HUES6 (cell line): ENCODE measurements around the gene WDR38.

Experiments
- H3K27ac ChIP-seq: 2 replicates; pipeline ENCODE4 v1.7.0; 2013; ENCODE audit warnings: low read depth, mild to moderate bottlenecking, low read length, inconsistent platforms
- H3K27me3 ChIP-seq: 2 replicates; pipeline ENCODE4 v1.6.1; 2013; ENCODE audit warnings: low read length; ENCODE audit not compliant: control insufficient read depth, insufficient read depth
- H3K36me3 ChIP-seq: 2 replicates; pipeline ENCODE4 v1.6.1; 2013; ENCODE audit warnings: low read length; ENCODE audit not compliant: control insufficient read depth, insufficient read depth
- H3K4me1 ChIP-seq: 2 replicates; pipeline ENCODE4 v1.6.1; 2013; ENCODE audit warnings: low read length; ENCODE audit not compliant: control insufficient read depth, insufficient read depth
- H3K4me3 ChIP-seq: 2 replicates; pipeline ENCODE4 v1.5.1; 2013; ENCODE audit warnings: low read depth, low read length
- H3K9ac ChIP-seq: one replicate; pipeline ENCODE4 v1.6.1; 2013; ENCODE audit warnings: mild to moderate bottlenecking, low read length
- H3K9me3 ChIP-seq: 2 replicates; pipeline ENCODE4 v1.6.1; 2013; ENCODE audit warnings: low read depth, low read length; ENCODE audit not compliant: control insufficient read depth, insufficient read depth

The WDR38 gene, protein sequence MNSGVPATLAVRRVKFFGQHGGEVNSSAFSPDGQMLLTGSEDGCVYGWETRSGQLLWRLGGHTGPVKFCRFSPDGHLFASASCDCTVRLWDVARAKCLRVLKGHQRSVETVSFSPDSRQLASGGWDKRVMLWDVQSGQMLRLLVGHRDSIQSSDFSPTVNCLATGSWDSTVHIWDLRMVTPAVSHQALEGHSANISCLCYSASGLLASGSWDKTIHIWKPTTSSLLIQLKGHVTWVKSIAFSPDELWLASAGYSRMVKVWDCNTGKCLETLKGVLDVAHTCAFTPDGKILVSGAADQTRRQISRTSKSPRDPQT

DNA sequence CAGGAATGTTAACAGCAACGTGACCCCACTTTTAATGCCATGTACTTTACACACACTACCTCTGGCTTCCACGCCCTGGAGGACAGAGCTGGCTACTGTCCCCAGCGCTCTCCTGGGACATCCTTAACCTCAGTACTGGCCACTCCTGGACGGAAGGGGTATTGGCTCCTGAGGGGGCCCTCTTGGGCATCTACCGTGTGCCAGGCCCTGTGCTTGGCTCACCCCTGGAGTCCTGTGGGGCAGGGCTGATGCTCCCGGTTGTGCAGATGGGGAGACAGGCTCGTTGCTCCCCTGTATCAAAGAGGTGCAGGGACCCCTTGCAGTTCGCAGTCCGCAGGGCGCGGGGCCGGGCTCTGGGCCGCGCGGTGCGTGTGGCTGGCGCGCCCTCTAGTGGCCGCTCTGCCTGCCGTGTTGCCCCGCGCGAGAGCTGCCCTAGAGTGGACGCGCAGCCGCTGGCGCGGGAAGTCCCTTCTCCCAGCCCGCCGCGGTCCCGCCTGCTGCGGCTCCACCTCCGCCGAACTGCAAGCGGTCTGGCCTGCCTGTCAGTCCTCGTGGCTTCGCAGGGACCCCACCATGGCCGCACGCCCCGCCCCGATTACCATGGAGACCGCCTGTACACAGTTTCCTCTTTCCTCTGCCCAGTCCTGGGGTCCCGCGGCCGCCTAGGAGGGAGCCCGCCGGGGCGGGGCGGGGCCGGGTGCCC lies at the start of gene WDR38:
TSS of gene WDR38 (plus strand) at position 632 of the 703 bp plus-strand sequence. CDS start 72 bp downstream, outside the sequence.
- peak within 1 kb of the TSS; percentile 74 for H3K4me3 ChIP-seq
- H3K9ac ChIP-seq, result peak within 1 kb of the TSS; percentile 57
- no peaks in the 10 kb centered on the region for H3K9me3 ChIP-seq
- peaks cover 15% of the 10 kb centered on the region for H3K36me3 ChIP-seq
- H3K27me3 ChIP-seq, result no peaks in the 10 kb centered on the region
- peaks cover 8% of the 10 kb centered on the region; the same call in 1 of the 2 replicates for H3K4me1 ChIP-seq
- no peak within 1 kb of the TSS for H3K27ac ChIP-seq

DNA sequence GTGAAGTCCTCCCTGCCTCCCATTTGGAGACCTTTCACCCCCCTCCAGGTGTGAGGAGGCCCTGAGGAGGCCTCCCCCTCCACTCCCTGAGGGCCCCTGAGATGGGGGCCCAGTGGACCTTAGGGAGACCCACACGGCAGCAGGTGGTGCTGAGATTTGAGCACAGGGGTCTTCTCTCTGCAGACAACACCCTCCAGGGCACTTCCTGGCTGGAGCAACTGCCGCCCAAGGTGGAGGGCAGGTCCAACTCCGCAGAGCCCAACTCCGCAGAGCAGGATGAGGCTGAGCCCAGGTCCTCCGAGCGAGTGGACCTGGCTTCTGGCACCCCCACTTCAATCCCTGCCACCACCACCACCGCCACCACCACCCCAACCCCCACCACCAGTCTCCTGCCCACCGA lies 49.3 kb upstream of the WDR38 start:
- no peak overlapping the region for H3K9ac ChIP-seq

DNA sequence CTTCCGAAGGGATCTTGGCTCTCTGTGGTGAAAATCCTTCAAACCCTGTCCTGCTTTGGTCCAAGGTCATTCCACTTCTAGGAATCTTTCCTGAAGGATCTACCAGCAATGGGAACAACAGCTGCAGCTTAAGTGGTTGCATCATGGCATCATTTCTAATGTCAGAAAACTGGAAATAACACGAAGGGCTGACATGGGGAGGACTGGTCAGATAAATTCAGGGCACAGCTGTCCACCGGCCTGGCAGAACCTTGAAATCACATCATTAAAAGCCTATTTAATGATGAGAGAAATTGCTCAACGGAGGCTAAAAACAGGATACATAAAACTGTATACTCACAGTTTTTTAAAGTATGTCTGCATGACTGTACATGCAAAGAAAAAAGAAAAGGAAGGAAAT lies 48.1 kb upstream of the WDR38 start:
- no peaks in the 10 kb centered on the region for H3K36me3 ChIP-seq
- no peaks in the 10 kb centered on the region for H3K27me3 ChIP-seq
- no peak overlapping the region for H3K27ac ChIP-seq
- H3K9ac ChIP-seq, result no peak overlapping the region
- H3K4me1 ChIP-seq, result peaks cover 7% of the 10 kb centered on the region; the same call in 1 of the 2 replicates
- no peaks in the 10 kb centered on the region for H3K9me3 ChIP-seq
- no peak overlapping the region for H3K4me3 ChIP-seq

More for the DNA sequence above, 49.3 kb upstream of the WDR38 start:
- H3K4me1 ChIP-seq, result peaks cover 5% of the 10 kb centered on the region; the same call in 1 of the 2 replicates
- H3K27me3 ChIP-seq, result no peaks in the 10 kb centered on the region
- H3K36me3 ChIP-seq, result no peaks in the 10 kb centered on the region
- H3K4me3 ChIP-seq, result no peak overlapping the region
- no peak overlapping the region for H3K27ac ChIP-seq
- no peaks in the 10 kb centered on the region for H3K9me3 ChIP-seq

DNA sequence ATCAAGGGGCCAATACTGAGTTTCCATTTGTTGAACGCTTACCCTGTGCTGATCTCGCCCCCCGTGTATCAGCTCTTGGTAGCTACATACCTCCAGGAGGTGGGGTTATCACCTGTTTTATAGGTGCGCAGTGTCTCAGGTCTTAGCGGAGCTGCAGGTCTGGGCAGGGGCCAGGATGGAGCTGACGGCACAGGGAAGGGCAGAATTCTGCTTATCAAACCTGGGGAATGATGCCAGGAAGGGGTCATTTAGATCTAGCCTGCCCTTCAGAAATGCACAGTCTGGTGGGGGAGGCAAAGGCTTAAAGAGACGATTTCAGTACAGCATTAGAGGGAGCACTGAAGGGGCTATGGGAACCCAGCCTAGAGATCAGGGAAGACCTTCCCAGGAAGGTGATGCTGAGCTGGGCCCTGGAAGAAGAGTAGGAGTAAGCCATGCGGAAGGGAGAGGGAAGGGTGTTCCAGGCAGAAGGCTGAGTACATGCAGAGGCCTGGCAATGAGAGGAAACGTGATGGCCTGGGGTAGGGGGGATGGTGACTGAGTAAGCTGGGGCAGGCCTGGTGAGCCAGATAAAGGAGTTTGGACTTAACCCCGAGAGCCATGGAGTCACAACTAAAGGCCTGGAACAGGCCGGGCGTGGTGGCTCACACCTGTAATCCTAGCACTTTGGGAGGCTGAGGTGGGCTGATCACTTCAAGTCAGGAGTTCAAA lies 44.9 kb upstream of the WDR38 start:
- Histone ChIP-seq H3K27me3 (no peaks in the 10 kb centered on the region), H3K27ac (no peak overlapping the region), H3K4me3 (no peak overlapping the region), H3K9ac (no peak overlapping the region), H3K9me3 (no peaks in the 10 kb centered on the region), H3K36me3 (no peaks in the 10 kb centered on the region), H3K4me1 (peaks cover 37% of the 10 kb centered on the region)

DNA sequence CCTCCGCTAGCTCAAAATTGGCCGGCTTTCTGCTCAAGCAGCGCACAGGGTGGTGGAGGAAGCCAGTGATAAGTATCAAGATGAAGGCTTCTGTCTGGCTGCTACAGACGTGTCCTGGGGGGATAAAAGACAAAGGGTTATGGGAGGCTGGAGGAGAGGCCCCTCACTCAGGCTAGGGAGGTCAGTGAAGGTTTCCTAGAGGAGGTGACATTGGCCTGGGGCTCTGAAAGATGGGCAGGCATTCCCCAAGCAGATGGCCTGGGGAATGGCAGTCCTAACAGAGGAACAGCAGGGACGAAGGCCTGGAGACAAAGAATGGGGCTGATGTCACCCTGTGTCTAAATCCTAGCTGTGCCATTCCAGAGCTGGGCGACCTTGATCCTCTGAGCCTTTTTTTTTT lies 44.0 kb upstream of the WDR38 start:
- Histone ChIP-seq H3K9ac (no peak overlapping the region), H3K27ac (no peak overlapping the region), H3K27me3 (no peaks in the 10 kb centered on the region), H3K36me3 (no peaks in the 10 kb centered on the region), H3K4me3 (no peak overlapping the region), H3K9me3 (no peaks in the 10 kb centered on the region), H3K4me1 (peaks cover 45% of the 10 kb centered on the region)

DNA sequence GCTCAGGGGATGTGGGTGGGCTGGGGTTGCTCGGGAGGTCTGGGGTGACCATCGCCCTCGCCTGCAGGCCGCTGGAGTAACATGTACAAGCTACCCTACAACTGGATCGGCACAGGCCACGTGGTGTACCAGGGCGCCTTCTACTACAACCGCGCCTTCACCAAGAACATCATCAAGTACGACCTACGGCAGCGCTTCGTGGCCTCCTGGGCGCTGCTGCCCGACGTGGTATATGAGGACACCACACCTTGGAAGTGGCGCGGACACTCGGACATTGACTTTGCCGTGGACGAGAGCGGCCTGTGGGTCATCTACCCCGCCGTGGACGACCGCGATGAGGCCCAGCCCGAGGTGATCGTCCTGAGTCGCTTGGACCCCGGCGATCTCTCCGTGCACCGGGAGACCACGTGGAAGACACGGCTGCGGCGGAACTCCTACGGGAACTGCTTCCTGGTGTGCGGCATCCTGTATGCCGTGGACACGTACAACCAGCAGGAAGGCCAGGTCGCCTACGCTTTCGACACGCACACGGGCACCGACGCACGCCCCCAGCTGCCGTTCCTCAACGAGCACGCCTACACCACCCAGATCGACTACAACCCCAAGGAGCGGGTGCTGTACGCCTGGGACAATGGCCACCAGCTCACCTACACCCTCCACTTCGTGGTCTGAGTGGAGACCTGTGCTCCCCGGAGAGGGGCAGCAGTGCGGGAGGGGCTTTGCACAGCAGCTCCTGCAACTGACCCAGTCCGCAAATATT lies 43.3 kb upstream of the WDR38 start:
- Histone ChIP-seq H3K4me3 (no peak overlapping the region), H3K4me1 (peaks cover 46% of the 10 kb centered on the region), H3K9me3 (no peaks in the 10 kb centered on the region), H3K27me3 (no peaks in the 10 kb centered on the region), H3K27ac (no peak overlapping the region; the same call in 1 of the 2 replicates), H3K36me3 (no peaks in the 10 kb centered on the region), H3K9ac (no peak overlapping the region)

DNA sequence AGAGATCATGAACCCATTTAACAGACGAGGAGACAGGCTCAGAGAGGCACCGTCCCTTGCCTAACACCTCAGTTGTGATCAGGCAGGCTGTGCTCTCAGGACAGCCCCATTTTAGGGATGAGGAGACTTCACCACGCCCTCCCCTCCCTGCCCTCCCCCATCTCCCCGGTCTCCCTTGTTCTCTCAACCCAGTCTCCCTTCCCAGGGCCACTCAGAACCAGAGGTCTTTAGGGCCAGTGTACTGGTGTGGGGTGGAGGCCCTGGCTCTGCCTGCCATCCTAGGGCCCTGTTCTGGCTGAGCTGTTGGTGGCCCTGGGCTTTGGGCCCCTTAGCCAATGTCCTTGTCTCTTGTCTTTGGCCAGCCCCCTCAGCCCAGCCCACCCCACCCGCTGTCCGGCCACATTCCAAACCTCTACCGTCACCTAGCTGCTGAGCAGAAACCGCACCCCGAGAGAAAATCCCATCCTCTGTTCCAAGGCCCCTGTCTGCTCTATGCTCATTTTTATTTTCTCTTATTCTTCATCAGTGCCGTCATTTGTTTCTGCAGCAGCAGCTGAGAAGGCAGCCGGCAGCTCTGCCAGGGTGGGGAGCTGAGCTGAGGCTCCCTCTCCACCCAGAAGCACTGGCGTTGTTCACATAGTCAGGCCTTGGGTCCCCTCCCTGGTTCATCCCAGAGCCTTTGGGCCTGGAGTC lies 42.5 kb upstream of the WDR38 start:
- Histone ChIP-seq H3K9ac (peak overlapping the region; percentile 65), H3K4me1 (peaks cover 46% of the 10 kb centered on the region), H3K27ac (peak overlapping the region; percentile 92)

DNA sequence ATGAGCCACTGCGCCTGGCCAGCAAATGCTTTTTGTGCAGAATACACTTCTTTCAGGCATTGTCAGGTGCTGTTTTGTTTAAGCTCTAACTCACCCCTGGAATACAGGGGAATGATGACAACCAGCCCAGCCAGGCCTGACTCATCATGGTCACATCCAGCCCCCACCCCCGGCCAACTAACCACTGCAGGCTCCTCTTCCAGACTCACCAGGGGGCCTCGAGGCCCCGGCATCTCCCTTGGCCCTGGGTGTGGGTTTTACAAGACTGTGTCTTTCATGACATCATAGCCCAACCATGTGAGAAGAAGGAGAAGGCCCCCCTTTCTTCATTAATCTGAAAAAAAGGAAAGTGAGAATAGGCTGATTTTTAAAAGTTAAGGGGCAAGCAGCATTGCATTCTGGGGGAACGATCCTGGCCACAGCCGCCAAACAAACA lies 40.8 kb upstream of the WDR38 start:
- peaks cover 46% of the 10 kb centered on the region for H3K4me1 ChIP-seq
- no peaks in the 10 kb centered on the region for H3K36me3 ChIP-seq
- no peaks in the 10 kb centered on the region for H3K27me3 ChIP-seq
- no peak overlapping the region for H3K4me3 ChIP-seq
- H3K27ac ChIP-seq, result peak overlapping the region; percentile 66; the same call in 1 of the 2 replicates
- H3K9ac ChIP-seq, result peak overlapping the region; percentile 45
- no peaks in the 10 kb centered on the region for H3K9me3 ChIP-seq

More for the DNA sequence above, 42.5 kb upstream of the WDR38 start:
- Histone ChIP-seq H3K4me3 (peak overlapping the region; percentile 40; the same call in 1 of the 2 replicates), H3K36me3 (no peaks in the 10 kb centered on the region), H3K9me3 (no peaks in the 10 kb centered on the region), H3K27me3 (no peaks in the 10 kb centered on the region)

DNA sequence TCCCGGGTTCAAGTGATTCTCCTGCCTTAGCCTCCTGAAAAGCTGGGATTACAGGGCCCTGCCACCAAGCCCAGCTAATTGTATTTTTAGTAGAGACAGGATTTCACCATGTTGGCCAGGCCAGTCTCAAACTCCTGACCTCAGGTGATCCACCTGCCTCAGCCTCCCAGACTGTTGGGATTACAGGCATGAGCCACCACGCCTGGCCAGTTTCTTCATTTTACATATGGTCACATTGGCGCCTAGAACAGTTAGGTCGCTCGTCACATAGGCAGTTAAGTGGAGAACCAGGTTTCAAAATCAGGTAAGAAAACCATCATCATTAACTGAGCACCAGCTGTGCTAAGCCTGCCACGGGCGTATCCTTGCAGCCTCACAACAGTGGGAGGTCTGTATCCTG lies 40.2 kb upstream of the WDR38 start:
- Histone ChIP-seq H3K4me3 (no peak overlapping the region), H3K36me3 (no peaks in the 10 kb centered on the region), H3K27ac (peak overlapping the region; percentile 66; the same call in 1 of the 2 replicates), H3K4me1 (peaks cover 45% of the 10 kb centered on the region), H3K9me3 (no peaks in the 10 kb centered on the region), H3K9ac (peak overlapping the region; percentile 45), H3K27me3 (no peaks in the 10 kb centered on the region)
